PFSK-1 (cell line): ENCODE measurements around the gene ZNF536.

Source experiments
- POLR2AphosphoS5 ChIP-seq: IDR thresholded peaks from 2 replicates; pipeline ENCODE4 v1.6.1; 2012; ENCODE audit warnings: low read depth, mild to moderate bottlenecking, control low read depth, low read length, moderate library complexity
- SIN3A ChIP-seq: IDR thresholded peaks from 2 replicates; pipeline ENCODE4 v1.6.1; 2012; ENCODE audit warnings: mild to moderate bottlenecking, low read length, moderate library complexity, borderline replicate concordance; ENCODE audit not compliant: insufficient read depth
- TAF1 ChIP-seq: IDR thresholded peaks from 2 replicates; pipeline ENCODE4 v1.6.1; 2012; ENCODE audit warnings: low read length, control low read depth, borderline replicate concordance; ENCODE audit not compliant: insufficient read depth

- TF ChIP-seq POLR2AphosphoS5 (no peak), SIN3A (no peak), TAF1 (no peak)
Measured at GRCh38 chr19:30358821-30359580, 13.2 kb upstream of the ZNF536 start.
